CD4-positive, alpha-beta T cell (primary cell): Measurements from ENCODE around the gene FAM163B. TPM values are rescaled to one million over a fixed set of nuclear protein-coding genes. Genes with fewer than 3 reads are reported as not detected.

Source experiments
- ATAC-seq: fragments of 200-7000 bp; cut with Tn5 transposase; one replicate; pipeline ENCODE4 v1.10.0; 2022; ENCODE audit warnings: mild to moderate bottlenecking; ENCODE audit not compliant: poor library complexity
- CTCF ChIA-PET: fragments of 350-600 bp; sonication (Branson Sonifier 250); formaldehyde crosslinking; loops from one replicate; lab custom pipeline; 2021; ENCODE audit warnings: antibody characterized with exemption, inconsistent platforms; lab: Charles Lee
- POLR2A ChIA-PET: fragments of 350-600 bp; sonication (Branson Sonifier 250); formaldehyde crosslinking; loops from one replicate; lab custom pipeline; 2021; ENCODE audit warnings: antibody characterized with exemption, inconsistent platforms; lab: Charles Lee
- DNase-seq, 14 experiments: peaks; one replicate each; pipeline ENCODE4 v3.0.0-alpha.2; 2013 to 2020; ENCODE audit warnings: mixed read lengths in 2 of 14
- H3K27ac ChIP-seq, 2 donors: one replicate each; pipeline versions ENCODE4 v1.5.1 to v1.7.0; 2013; ENCODE audit warnings: low read length in 2 of 2, low read depth in 1 of 2, mild to moderate bottlenecking in 1 of 2
- H3K27me3 ChIP-seq, 2 experiments: 1 replicate in 1 of 2; 2 replicates in 1 of 2; pipeline versions ENCODE4 v1.6.1 to v1.7.0; 2013; ENCODE audit warnings: low read length in 2 of 2, control low read depth in 1 of 2, mild to moderate bottlenecking in 1 of 2, moderate library complexity in 1 of 2; ENCODE audit not compliant: insufficient read depth in 2 of 2, control insufficient read depth in 1 of 2
- H3K36me3 ChIP-seq: one replicate; pipeline ENCODE4 v1.6.1; 2013; ENCODE audit warnings: low read length, control low read depth; ENCODE audit not compliant: insufficient read depth
- H3K4me1 ChIP-seq: one replicate; pipeline ENCODE4 v1.6.1; 2013; ENCODE audit warnings: low read length, control low read depth; ENCODE audit not compliant: insufficient read depth
- H3K4me3 ChIP-seq: one replicate; pipeline ENCODE4 v1.5.1; 2013; ENCODE audit warnings: mild to moderate bottlenecking, low read length, moderate library complexity
- H3K9me3 ChIP-seq, 2 experiments: 1 replicate in 1 of 2; 2 replicates in 1 of 2; pipeline versions ENCODE4 v1.6.1 to v1.7.0; 2013; ENCODE audit warnings: low read length in 2 of 2, mild to moderate bottlenecking in 2 of 2, control low read depth in 1 of 2, moderate library complexity in 1 of 2; ENCODE audit not compliant: control insufficient read depth in 1 of 2, insufficient read depth in 1 of 2
- H3K27ac Mint-ChIP-seq: one replicate; pipeline ENCODE4 v1.8.0; 2020; ENCODE audit warnings: mixed read lengths
- H3K27me3 Mint-ChIP-seq: one replicate; pipeline ENCODE4 v1.8.0; 2021; ENCODE audit warnings: mixed read lengths
- H3K36me3 Mint-ChIP-seq: one replicate; pipeline ENCODE4 v1.8.0; 2021; ENCODE audit warnings: low read depth, mixed read lengths
- H3K4me1 Mint-ChIP-seq: one replicate; pipeline ENCODE4 v1.8.0; 2021; ENCODE audit warnings: low read depth, mixed read lengths
- H3K4me3 Mint-ChIP-seq: one replicate; pipeline ENCODE4 v1.8.0; 2020; ENCODE audit warnings: mild to moderate bottlenecking, mixed read lengths
- H3K9me3 Mint-ChIP-seq: one replicate; pipeline ENCODE4 v1.8.0; 2020; ENCODE audit warnings: mixed read lengths
- CTCF ChIP-seq: fragments of 200-600 bp; IDR thresholded peaks from one replicate; pipeline ENCODE4 v1.8.0; 2022; ENCODE audit warnings: antibody characterized with exemption, mild to moderate bottlenecking
- intact Hi-C, 2 experiments: fragments of 100-400 bp; cut with DNase I in 1 of 2; cut with micrococcal nuclease in 1 of 2; formaldehyde crosslinking; loops; one replicate each; pipeline versions ENCODE4 v1.15.1 to v1.9.0; 2023 to 2025; cut with DNase I, micrococcal nuclease
- total RNA-seq, 174 experiments: library from RNA in 2 of 174; stranded (reverse) in 2 of 174; gene quantifications; one replicate each; pipeline ENCODE4 v1.2.3 and lab custom pipeline; 2021 to 2026

FAM163B gene
- total RNA-seq, 2 experiments from 2014 or later: not detected

- DNase-seq (no peak), ATAC-seq (no peak)
- Mint-ChIP-seq H3K27ac (no peak overlapping the region), H3K4me3 (no peak overlapping the region), H3K27me3 (peaks cover 66% of the 10 kb centered on the region), H3K9me3 (no peaks in the 10 kb centered on the region), H3K36me3 (no peaks in the 10 kb centered on the region), H3K4me1 (no peaks in the 10 kb centered on the region)
- Histone ChIP-seq H3K4me1 (peaks cover 15% of the 10 kb centered on the region), H3K4me3 (no peak overlapping the region), H3K27me3 (peaks cover 43 to 58% of the 10 kb centered on the region in 2 experiments), H3K36me3 (no peaks in the 10 kb centered on the region), H3K27ac (no peak overlapping the region), H3K9me3 (peaks cover 0 to 21% of the 10 kb centered on the region in 2 experiments)
- TF ChIP-seq CTCF: no peak
- CTCF ChIA-PET: no interaction called here
- intact Hi-C loops: no loop called here
- POLR2A ChIA-PET: no interaction called here
Measured at GRCh38 chr9:133582501-133583045, 26.6 kb downstream of the FAM163B start.

- H3K9me3 Mint-ChIP-seq: no peaks in the 10 kb centered on the region
- H3K4me1 Mint-ChIP-seq: peaks cover 4% of the 10 kb centered on the region
- H3K4me3 Mint-ChIP-seq: no peak overlapping the region
- peaks cover 0 to 15% of the 10 kb centered on the region in 2 experiments for H3K9me3 ChIP-seq
- ChIA-PET POLR2A (interaction anchor here (0.7 kb wide), 1 partner anchor 810 kb away, joined by 3 read pairs; no protein-coding TSS in a partner anchor), CTCF (interaction anchor here (0.6 kb wide), 1 partner anchor 30 kb away, joined by 4 read pairs; no protein-coding TSS in a partner anchor)
- H3K4me1 ChIP-seq: peaks cover 15% of the 10 kb centered on the region
- no peaks in the 10 kb centered on the region for H3K36me3 ChIP-seq
- H3K27ac Mint-ChIP-seq: no peak overlapping the region
- H3K27me3 ChIP-seq: peaks cover 45 to 58% of the 10 kb centered on the region in 2 experiments
- no peak overlapping the region for H3K4me3 ChIP-seq
- ATAC-seq (no peak), DNase-seq (no peak)
- no peaks in the 10 kb centered on the region for H3K36me3 Mint-ChIP-seq
- intact Hi-C loops: no loop called here
- H3K27ac ChIP-seq: no peak overlapping the region
- H3K27me3 Mint-ChIP-seq: peaks cover 71% of the 10 kb centered on the region
- no peak for TF ChIP-seq CTCF
Measured at GRCh38 chr9:133581513-133582343, 27.5 kb downstream of the FAM163B start.

- ChIA-PET POLR2A (interaction anchor here (0.7 kb wide), 1 partner anchor 811 kb away, joined by 3 read pairs; no protein-coding TSS in a partner anchor), CTCF (no interaction called here)
- H3K4me1 ChIP-seq: peaks cover 15% of the 10 kb centered on the region
- no peak for TF ChIP-seq CTCF
- intact Hi-C loops: no loop called here
- DNase-seq (no peak), ATAC-seq (no peak)
- no peaks in the 10 kb centered on the region for H3K9me3 Mint-ChIP-seq
- peaks cover 74% of the 10 kb centered on the region for H3K27me3 Mint-ChIP-seq
- H3K27me3 ChIP-seq: peaks cover 45 to 51% of the 10 kb centered on the region in 2 experiments
- H3K36me3 Mint-ChIP-seq: no peaks in the 10 kb centered on the region
- no peak overlapping the region for H3K4me3 Mint-ChIP-seq
- no peak overlapping the region for H3K27ac Mint-ChIP-seq
- peaks cover 0 to 15% of the 10 kb centered on the region in 2 experiments for H3K9me3 ChIP-seq
- H3K27ac ChIP-seq: no peak overlapping the region
- peaks cover 8% of the 10 kb centered on the region for H3K4me1 Mint-ChIP-seq
- no peak overlapping the region for H3K4me3 ChIP-seq
- no peaks in the 10 kb centered on the region for H3K36me3 ChIP-seq
Measured at GRCh38 chr9:133581011-133581410, 28.2 kb downstream of the FAM163B start.
